ENCODE data around the gene ATP5F1E.

The ATP5F1E gene

DNA sequence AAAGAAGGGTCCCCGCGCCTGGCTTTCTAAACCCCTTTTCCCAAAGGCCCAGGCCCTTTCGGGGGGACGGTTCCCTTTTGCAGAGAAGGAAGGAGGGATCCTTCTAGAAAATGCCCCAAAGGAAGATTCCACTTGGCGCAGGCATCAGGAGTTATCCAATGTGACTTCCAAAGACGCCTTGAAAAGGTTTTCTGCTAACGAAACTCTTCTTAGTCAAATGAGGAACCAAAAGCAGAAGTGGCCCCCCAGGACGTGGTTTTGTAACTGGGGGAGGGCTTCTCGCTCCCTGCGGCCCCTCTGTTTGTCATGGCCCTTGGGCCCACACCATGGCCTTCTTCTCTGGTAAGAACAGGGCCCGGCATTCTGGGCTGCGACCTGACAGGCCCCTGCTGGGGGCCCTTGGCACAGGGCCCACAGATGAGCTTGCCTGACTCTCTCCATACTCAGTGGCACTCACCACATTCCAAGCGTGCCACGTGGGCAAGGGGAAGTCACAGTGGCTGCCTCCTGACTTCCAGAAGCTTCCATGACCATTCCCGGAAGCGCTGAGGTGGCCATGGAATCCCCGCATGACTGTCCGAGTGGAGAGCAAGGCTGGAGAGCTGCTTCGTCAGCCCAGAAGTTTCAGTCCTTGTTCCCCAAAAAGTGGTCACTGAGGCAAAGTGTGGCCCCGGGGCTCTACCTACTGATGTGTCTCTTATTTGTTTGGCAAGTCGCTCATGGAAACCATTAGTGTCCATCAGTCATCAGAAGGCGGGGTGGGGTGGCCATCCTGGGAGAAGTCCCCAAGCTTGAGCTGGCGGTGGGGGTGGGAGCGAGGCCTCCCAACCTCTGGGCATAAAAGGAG is 24.2 kb downstream of the ATP5F1E start:
- no peak for DNase-seq (ENCODE audit: low read depth)
- H3K4me3 ChIP-seq (ENCODE audit: low read depth, low read length): no peak overlapping the region
- in situ Hi-C loops (cut with HindIII; ENCODE audit: low sequenced_read_pairs): loop anchor here (5.0 kb wide), 1 partner anchor 204 kb away; no protein-coding TSS in a partner anchor
- TF ChIP-seq, protein P1, sequence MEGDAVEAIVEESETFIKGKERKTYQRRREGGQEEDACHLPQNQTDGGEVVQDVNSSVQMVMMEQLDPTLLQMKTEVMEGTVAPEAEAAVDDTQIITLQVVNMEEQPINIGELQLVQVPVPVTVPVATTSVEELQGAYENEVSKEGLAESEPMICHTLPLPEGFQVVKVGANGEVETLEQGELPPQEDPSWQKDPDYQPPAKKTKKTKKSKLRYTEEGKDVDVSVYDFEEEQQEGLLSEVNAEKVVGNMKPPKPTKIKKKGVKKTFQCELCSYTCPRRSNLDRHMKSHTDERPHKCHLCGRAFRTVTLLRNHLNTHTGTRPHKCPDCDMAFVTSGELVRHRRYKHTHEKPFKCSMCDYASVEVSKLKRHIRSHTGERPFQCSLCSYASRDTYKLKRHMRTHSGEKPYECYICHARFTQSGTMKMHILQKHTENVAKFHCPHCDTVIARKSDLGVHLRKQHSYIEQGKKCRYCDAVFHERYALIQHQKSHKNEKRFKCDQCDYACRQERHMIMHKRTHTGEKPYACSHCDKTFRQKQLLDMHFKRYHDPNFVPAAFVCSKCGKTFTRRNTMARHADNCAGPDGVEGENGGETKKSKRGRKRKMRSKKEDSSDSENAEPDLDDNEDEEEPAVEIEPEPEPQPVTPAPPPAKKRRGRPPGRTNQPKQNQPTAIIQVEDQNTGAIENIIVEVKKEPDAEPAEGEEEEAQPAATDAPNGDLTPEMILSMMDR (IDR thresholded peaks at IDR 0.05; ENCODE audit: low read depth, low read length, missing control alignments): no peak

DNA sequence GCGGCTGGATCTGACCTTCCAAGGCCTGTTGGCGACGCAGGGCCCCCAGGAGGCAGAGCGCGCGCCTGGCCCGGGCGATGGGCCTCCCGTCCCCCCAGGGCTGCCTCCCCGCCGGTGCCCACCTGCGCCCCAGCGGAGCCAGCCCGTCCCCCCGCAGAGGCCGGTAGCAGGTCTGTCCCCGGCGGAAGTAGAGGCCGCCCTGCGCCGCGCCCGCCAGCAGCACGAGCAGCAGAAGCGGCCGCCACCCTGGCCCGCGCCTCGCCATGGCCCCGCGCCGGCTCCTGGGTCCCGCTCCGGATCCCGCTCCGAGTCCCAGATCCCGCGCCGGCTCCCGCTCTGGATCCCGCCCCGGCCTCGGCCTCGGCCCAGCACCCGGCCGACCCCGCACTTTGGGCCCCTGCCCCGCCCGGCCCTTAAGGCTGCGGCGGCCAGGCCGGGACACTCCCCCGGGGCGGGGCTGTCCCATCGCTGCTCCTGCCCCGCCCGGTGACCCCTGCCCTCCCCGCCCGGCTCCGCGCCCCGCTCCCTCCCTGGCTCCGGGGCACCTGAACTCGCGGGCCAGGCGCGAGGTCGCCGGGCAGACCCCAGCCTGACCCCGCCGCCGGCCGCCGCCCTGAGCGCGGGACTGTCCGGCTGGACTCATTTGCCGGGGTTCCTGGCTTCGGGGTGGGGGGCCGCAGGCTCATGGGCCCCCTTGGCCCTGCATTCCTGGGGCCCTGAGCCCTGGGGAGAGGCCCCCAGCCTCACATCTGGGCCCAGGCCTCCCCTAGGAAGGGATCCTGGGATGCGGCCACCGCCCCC is 25.1 kb downstream of the ATP5F1E start, which contains the start of gene CTSZ:
Gene CTSZ (minus strand): TSS at position 391 of the 801 bp plus-strand sequence. CDS start 126 bp downstream, at position 265.
- no peak for DNase-seq (ENCODE audit: low read depth)
- in situ Hi-C loops (cut with HindIII; ENCODE audit: low sequenced_read_pairs): loop anchor here (5.0 kb wide), 1 partner anchor 205 kb away; no protein-coding TSS in a partner anchor
- TF ChIP-seq, protein P1 (IDR thresholded peaks at IDR 0.05; ENCODE audit: low read depth, low read length, missing control alignments): no peak
- peak within 1 kb of the TSS; percentile 53 for H3K4me3 ChIP-seq (ENCODE audit: low read depth, low read length)

DNA sequence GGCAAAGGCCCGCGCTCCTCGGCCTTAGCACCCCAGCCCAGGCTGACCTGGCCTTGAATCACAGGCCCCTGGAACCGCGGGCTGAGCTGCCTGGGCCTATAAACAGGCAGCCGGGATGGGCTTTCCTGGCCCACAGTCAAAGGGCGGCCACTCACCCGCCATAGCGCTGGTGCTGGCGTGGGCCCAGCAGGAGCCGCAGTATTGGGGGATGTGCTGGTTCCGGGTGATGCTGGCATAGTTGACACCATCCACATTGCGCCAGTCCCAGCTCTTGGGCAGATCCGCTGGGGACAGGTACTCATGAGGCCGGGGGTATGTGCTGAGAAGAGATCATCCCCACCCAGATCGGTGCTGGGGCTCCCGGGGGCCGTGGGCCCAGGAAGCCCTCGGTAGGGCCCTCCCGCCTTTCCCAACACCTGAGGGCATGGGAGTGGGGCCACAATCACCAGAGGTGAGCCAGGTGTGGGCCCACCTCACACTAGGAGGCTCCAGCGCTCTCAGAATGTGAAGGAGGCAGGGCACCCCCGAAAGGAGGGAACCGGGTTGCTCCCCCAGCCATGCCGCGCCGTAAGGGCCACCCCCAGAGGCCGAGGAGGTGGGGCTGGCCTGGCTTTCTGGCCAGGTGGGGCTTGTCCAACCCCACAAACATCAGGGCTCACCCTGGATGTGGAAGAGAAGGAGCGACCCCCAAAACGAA is 25.8 kb downstream of the ATP5F1E start:
- TF ChIP-seq, protein P1 (IDR thresholded peaks at IDR 0.05; ENCODE audit: low read depth, low read length, missing control alignments): no peak
- no peak for DNase-seq (ENCODE audit: low read depth)
- peak overlapping the region; percentile 53 for H3K4me3 ChIP-seq (ENCODE audit: low read depth, low read length)
- in situ Hi-C loops (cut with HindIII; ENCODE audit: low sequenced_read_pairs): loop anchor here (5.0 kb wide), 1 partner anchor 206 kb away; no protein-coding TSS in a partner anchor

DNA sequence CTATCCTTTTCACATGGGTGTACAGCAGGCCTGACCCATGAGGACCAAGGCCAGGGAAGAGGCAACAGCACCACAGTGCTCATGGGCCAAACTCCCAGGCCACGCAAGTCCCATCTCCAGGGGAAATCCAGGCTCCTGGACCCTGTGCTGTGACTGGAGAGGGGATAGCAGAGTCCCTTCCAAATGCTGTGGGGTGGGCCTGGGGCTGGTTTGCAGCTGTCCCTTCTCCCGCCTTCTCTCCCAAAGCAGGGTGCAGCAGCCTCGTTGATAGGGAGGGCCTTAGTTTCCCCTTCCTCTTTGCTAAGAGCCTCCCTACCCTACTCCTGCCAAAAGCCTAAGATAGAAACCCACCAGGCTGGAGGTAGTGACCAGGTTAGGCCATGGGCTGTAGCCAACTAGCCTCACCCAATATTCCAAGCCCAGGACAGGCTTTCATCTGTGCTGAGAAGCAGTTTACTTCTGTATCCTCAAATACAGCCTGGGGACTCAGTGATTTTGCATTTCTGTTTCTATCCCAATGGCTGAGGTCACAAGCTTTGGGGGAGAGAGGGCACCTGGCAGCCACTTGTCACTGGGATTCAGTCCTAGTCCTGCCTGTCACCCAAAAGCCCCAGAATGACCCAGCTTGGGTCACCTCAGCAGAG is 26.5 kb downstream of the ATP5F1E start:
- in situ Hi-C loops (cut with HindIII; ENCODE audit: low sequenced_read_pairs): loop anchor here (5.0 kb wide), 1 partner anchor 207 kb away; no protein-coding TSS in a partner anchor
- H3K4me3 ChIP-seq (ENCODE audit: low read depth, low read length): peak overlapping the region; percentile 53

DNA sequence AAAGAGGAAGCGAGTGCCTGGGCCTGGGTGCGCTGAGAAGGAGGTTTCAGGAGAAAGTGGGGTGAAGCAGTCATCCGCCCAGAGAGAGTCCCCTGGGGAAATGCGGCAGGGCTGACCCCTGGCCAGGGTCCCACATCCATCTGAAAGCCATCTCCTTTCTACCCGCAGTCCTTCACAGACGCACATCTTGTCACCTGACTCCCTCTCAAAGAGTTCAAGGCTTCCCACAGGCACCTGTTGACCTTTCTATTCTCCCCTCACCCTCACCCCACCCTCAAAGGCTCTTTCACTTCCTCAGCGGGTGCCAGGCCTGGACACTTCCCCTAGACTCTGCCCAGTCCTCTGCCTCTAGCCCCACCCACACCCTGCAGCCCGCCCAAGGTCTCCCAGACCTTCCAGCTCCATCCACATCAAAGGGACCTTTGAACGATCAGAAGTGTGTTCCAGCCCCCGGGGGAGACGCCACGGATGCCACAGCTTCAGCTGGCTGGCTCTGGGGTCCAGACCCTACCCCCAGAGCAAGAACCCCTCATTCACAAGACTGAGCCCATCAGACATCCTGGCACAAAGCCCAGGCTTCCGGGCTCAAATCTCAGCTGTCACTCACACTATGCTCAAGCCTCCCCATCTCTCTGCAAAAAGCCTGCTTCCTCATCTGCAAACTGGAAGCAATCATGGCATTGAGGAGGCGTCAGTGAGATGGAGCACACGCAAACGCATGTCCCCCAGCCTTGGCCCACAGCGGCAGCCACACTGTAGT is 27.2 kb downstream of the ATP5F1E start:
- in situ Hi-C loops (cut with HindIII; ENCODE audit: low sequenced_read_pairs): loop anchor here (5.0 kb wide), 1 partner anchor 207 kb away; no protein-coding TSS in a partner anchor
- no peak for DNase-seq (ENCODE audit: low read depth)

More for the DNA sequence above, 26.5 kb downstream of the ATP5F1E start:
- DNase-seq (ENCODE audit: low read depth): no peak
- TF ChIP-seq, protein P1 (IDR thresholded peaks at IDR 0.05; ENCODE audit: low read depth, low read length, missing control alignments): no peak

More for the DNA sequence above, 27.2 kb downstream of the ATP5F1E start:
- TF ChIP-seq, protein P1 (IDR thresholded peaks at IDR 0.05; ENCODE audit: low read depth, low read length, missing control alignments): no peak
- peak overlapping the region; percentile 53 for H3K4me3 ChIP-seq (ENCODE audit: low read depth, low read length)
